Endothelial cell of umbilical vein (primary cell): ENCODE data around the gene COA5. TPM values are rescaled to one million over a fixed set of nuclear protein-coding genes. Genes with fewer than 3 reads are reported as not detected.

Experiments used
- BruUV-seq: library from RNA; stranded (reverse); fragments of 400-500 nt; replicated peaks from 2 replicates; lab custom pipeline; 2021; lab: Mats Ljungman, UMichigan
- CTCF ChIA-PET: fragments of 300-600, 350-600 bp; sonication (Branson Sonifier 250); formaldehyde crosslinking; loops from one replicate; lab custom pipeline; 2021; ENCODE audit warnings: antibody characterized with exemption, inconsistent platforms; lab: Charles Lee
- POLR2A ChIA-PET: fragments of 300-600, 350-600 bp; sonication (Branson Sonifier 250); formaldehyde crosslinking; loops from one replicate; lab custom pipeline; 2021; ENCODE audit warnings: antibody characterized with exemption, inconsistent platforms; lab: Charles Lee
- DNase-seq: peaks from one replicate; pipeline ENCODE4 v3.0.0-alpha.2; 2011; ENCODE audit warnings: low read depth, low spot score
- FAIRE-seq: peaks from 2 replicates; lab custom pipeline; 2011; peaks lifted over from hg19 to GRCh38; lab: Jason Lieb, UNC
- H2AFZ ChIP-seq: 2 replicates; pipeline ENCODE4 v1.6.0; 2012; ENCODE audit warnings: low read depth, low read length, control low read depth, inconsistent platforms
- H3K27ac ChIP-seq: 2 replicates; pipeline ENCODE4 v1.5.1; 2011; ENCODE audit warnings: low read depth, mild to moderate bottlenecking, control low read depth, low read length, moderate library complexity; ENCODE audit not compliant: insufficient read depth
- H3K27me3 ChIP-seq, 2 experiments: 2 replicates each; pipeline versions ENCODE4 v1.6.0 to v1.6.1; 2011; ENCODE audit warnings: low read length in 2 of 2, mixed read lengths in 1 of 2; ENCODE audit not compliant: control insufficient read depth in 2 of 2, insufficient read depth in 2 of 2
- H3K36me3 ChIP-seq, 2 experiments: 2 replicates in 1 of 2; 3 replicates in 1 of 2; pipeline ENCODE4 v1.5.1; 2011; ENCODE audit warnings: low read length in 2 of 2, mild to moderate bottlenecking in 1 of 2, moderate library complexity in 1 of 2; ENCODE audit not compliant: control insufficient read depth in 2 of 2, insufficient read depth in 2 of 2; ENCODE audit errors: extremely low read depth in 1 of 2
- H3K4me1 ChIP-seq: 3 replicates; pipeline ENCODE4 v1.5.1; 2011; ENCODE audit warnings: mild to moderate bottlenecking, low read length; ENCODE audit not compliant: control insufficient read depth, insufficient read depth; ENCODE audit errors: extremely low read depth
- H3K4me2 ChIP-seq: 2 replicates; pipeline ENCODE4 v1.6.1; 2011; ENCODE audit warnings: low read length, control low read depth, mixed read lengths; ENCODE audit not compliant: insufficient read depth
- H3K4me3 ChIP-seq, 3 experiments: fragments of 200-600 bp in 1 of 3; sonication (generic), shearing (Covaris generic) in 1 of 3; replicated peaks in 1 of 3; 2 replicates each; pipeline ENCODE4 v1.5.1; 2011 to 2016; ENCODE audit warnings: control low read depth in 3 of 3, low read length in 3 of 3, mild to moderate bottlenecking in 2 of 3, inconsistent platforms in 1 of 3, low read depth in 1 of 3, moderate library complexity in 1 of 3; ENCODE audit not compliant: insufficient read depth in 1 of 3
- H3K79me2 ChIP-seq: 2 replicates; pipeline ENCODE4 v1.6.0; 2012; ENCODE audit warnings: low read length, inconsistent platforms; ENCODE audit not compliant: control insufficient read depth, insufficient read depth
- H3K9ac ChIP-seq: replicated peaks from 2 replicates; pipeline ENCODE3; 2011; ENCODE audit warnings: low read length, control low read depth; ENCODE audit not compliant: insufficient read depth; ENCODE audit errors: extremely low read depth
- H3K9me1 ChIP-seq: replicated peaks from 3 replicates; pipeline ENCODE4 v1.6.0; 2011; ENCODE audit warnings: mild to moderate bottlenecking, low read length; ENCODE audit not compliant: control insufficient read depth, insufficient read depth; ENCODE audit errors: extremely low read depth
- H3K9me3 ChIP-seq: replicated peaks from 2 replicates; pipeline ENCODE4 v1.5.1; 2012; ENCODE audit warnings: low read length, inconsistent platforms; ENCODE audit not compliant: control insufficient read depth, insufficient read depth
- H4K20me1 ChIP-seq: replicated peaks from 2 replicates; pipeline ENCODE3; 2011; ENCODE audit warnings: mild to moderate bottlenecking, low read length; ENCODE audit not compliant: control insufficient read depth, insufficient read depth; ENCODE audit errors: extremely low read depth
- EZH2 ChIP-seq: IDR thresholded peaks from 2 replicates; pipeline ENCODE4 v1.6.1; 2012; ENCODE audit warnings: borderline replicate concordance, low read depth, mild to moderate bottlenecking, moderate library complexity, low read length, inconsistent platforms; ENCODE audit not compliant: severe bottlenecking
- JUN ChIP-seq: IDR thresholded peaks from 2 replicates; pipeline ENCODE4 v1.6.1; 2011; ENCODE audit warnings: borderline replicate concordance, low read depth; ENCODE audit not compliant: insufficient read length, insufficient read depth
- MYC ChIP-seq: IDR thresholded peaks from one replicate; pipeline ENCODE4 v1.6.1; 2011; ENCODE audit warnings: mild to moderate bottlenecking, low read depth, low read length
- POLR2A ChIP-seq: IDR thresholded peaks from 2 replicates; pipeline ENCODE4 v1.6.1; 2012; ENCODE audit warnings: low read depth, mild to moderate bottlenecking, control low read depth, low read length
- POLR2AphosphoS5 ChIP-seq: IDR thresholded peaks from 2 replicates; pipeline ENCODE4 v1.6.1; 2012; ENCODE audit warnings: low read depth, mild to moderate bottlenecking, control low read depth, low read length, moderate library complexity; ENCODE audit not compliant: insufficient read depth
- dilution Hi-C: fragments of 300-500 bp; cut with MboI; formaldehyde crosslinking; loops from one replicate; pipeline ENCODE4 v1.15.0; 2019; ENCODE audit warnings: low sequenced_read_pairs; ENCODE audit not compliant: extremely low pct_ligation_motif_present
- intact Hi-C: fragments of 100-400 bp; cut with micrococcal nuclease; formaldehyde crosslinking; loops from one replicate; pipeline ENCODE4 v1.10.0; 2022
- polyA plus RNA-seq, 4 experiments: library from polyadenylated mRNA; depleted of rRNA in 3 of 4; stranded (reverse) in 3 of 4; unstranded in 1 of 4; fragments of >200 nt; gene quantifications; 2 replicates each; pipeline versions ENCODE4 v1.2.1 to v1.2.3, GENCODE V29; 2011 to 2012; ENCODE audit warnings: missing spikeins in 1 of 4
- total RNA-seq: library from RNA; stranded (reverse); gene quantifications from 2 replicates; pipeline ENCODE4 v1.2.3, GENCODE V29; 2021

Gene COA5
- total and polyA plus RNA-seq, 2 donors (not counting 3 experiments of a cell fraction or from before 2014, with no cell fraction given) = 16.5 to 17.7 TPM

DNA sequence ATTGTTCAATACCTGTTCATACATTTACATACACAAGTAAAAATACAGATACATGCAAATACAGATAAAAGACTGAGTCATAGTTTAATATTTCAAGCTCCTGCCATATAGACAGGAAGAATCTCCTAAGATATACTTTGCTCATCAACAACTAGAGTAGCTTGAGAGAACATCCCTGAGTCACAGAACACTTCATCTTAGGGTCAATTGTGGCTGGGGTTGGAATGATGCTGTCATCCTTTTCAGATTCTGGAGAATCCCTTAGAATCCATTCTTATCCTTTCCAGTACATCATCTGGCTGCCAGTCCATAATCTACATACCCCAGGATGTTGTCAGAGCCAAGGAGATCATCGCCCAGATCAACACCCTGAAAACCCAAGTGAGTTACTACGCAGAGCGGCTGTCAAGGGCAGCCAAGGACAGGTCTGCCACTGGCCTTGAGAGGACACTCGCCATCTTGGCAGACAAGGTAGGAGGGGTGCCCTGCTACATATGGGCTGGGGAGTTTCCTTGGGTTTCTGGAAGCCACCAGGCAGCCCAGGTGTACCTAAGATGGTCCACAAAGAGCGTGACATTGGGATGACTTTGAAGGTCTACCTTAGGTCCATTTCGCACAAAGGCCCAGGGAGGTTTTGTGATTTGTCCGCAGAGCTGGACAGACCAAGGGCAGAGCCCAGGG lies 55.7 kb downstream of the COA5 start:
- H3K9me3 ChIP-seq = no peaks in the 10 kb centered on the region
- H3K27ac ChIP-seq = no peak overlapping the region

DNA sequence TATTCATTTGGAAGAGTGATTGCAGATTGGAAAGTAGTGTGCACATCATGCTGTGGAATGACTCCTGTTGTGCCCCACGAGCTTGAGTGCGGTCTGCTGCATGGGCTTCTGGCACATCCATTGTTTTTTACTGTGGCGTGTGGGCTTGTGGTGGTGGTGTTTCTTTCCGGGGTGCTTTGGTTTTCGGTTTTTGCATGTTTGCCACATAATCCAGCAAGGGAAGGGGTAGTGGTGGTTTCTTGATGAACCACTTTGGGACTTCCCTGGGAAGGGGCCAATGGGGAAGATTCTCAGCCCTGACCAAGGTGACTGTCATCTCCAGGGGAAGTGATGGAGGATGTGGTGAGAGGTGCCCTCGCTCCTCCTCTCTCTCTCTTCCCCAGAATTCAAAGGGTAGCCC lies 57.0 kb downstream of the COA5 start:
- Histone ChIP-seq H3K4me2 (no peak overlapping the region), H3K9ac (no peak overlapping the region), H3K79me2 (no peaks in the 10 kb centered on the region), H3K9me1 (no peaks in the 10 kb centered on the region), H4K20me1 (no peaks in the 10 kb centered on the region), H2AFZ (no peak overlapping the region), H3K27me3 (no peaks in the 10 kb centered on the region), H3K27ac (no peak overlapping the region), H3K36me3 (peaks cover 0 to 30% of the 10 kb centered on the region in 2 experiments), H3K4me3 (no peak overlapping the region), H3K4me1 (no peaks in the 10 kb centered on the region), H3K9me3 (no peaks in the 10 kb centered on the region)
- BruUV-seq = no TSS peak
- CTCF ChIA-PET = no interaction called here
- TF ChIP-seq JUN (no peak), MYC (no peak), EZH2 (no peak), POLR2AphosphoS5 (no peak), POLR2A (no peak)
- dilution Hi-C loops = no loop called here
- FAIRE-seq = no peak
- DNase-seq = no peak
- intact Hi-C loops = no loop called here
- POLR2A ChIA-PET = no interaction called here

More for the DNA sequence above, 55.7 kb downstream of the COA5 start:
- H3K4me3 ChIP-seq = no peak overlapping the region
- FAIRE-seq (no peak), DNase-seq (no peak)
- no peak overlapping the region for H3K4me2 ChIP-seq
- intact Hi-C loops (no loop called here), dilution Hi-C loops (no loop called here)
- POLR2A ChIA-PET = no interaction called here
- no peaks in the 10 kb centered on the region for H4K20me1 ChIP-seq
- peaks cover 2 to 28% of the 10 kb centered on the region in 2 experiments for H3K36me3 ChIP-seq
- CTCF ChIA-PET = interaction anchor here (1.4 to 1.5 kb wide), 2 partner anchors 11 to 16 kb away, joined by 4 to 5 read pairs; no protein-coding TSS in a partner anchor
- no peak for TF ChIP-seq EZH2
- no peaks in the 10 kb centered on the region for H3K79me2 ChIP-seq
- no peaks in the 10 kb centered on the region for H3K9me1 ChIP-seq
- H2AFZ ChIP-seq = no peak overlapping the region
- H3K4me1 ChIP-seq = no peaks in the 10 kb centered on the region
- no TSS peak for BruUV-seq
- H3K27me3 ChIP-seq = no peaks in the 10 kb centered on the region
- H3K9ac ChIP-seq = no peak overlapping the region
